ENCODE data around the gene BCL7A. TPM values are rescaled to one million over a fixed set of nuclear protein-coding genes. Genes with fewer than 3 reads are reported as not detected.

The BCL7A gene
- total and polyA plus RNA-seq, 2 of the 8 experiments (the other 6 are each of a cell fraction or from before 2014, with no cell fraction given) = 11.9 to 12.7 TPM

- TF ChIP-seq CHD7 (IDR thresholded peaks at IDR 0.05; ENCODE audit: insufficient replicate concordance, low read length) (no peak), TCF12 (IDR thresholded peaks at IDR 0.05; ENCODE audit: low read depth, low read length) (no peak), KDM4A (IDR thresholded peaks at IDR 0.05; ENCODE audit: low read depth, low read length, severe bottlenecking) (peak; percentile 81), RAD21 (IDR thresholded peaks at IDR 0.05 in 1 of 2, conservative IDR thresholded peaks at IDR 0.05 in 1 of 2; ENCODE audit: low read depth in 2 of 2, low read length in 2 of 2) (no peak), CEBPB (IDR thresholded peaks at IDR 0.05; ENCODE audit: low read depth, low read length) (no peak), MAX (IDR thresholded peaks at IDR 0.05) (no peak), ASH2L (IDR thresholded peaks at IDR 0.05; ENCODE audit: low read length) (peak; percentile 32)
Observed at GRCh38 chr12:122021822-122022392, at the start of gene BCL7A (continued).
